A549 (cell line): Measurements from ENCODE around the gene TMEM272. TPM values are rescaled to one million over a fixed set of nuclear protein-coding genes. Genes with fewer than 3 reads are reported as not detected.

ENCODE experiments used
- ATAC-seq, 2 experiments: fragments of 200-7000 bp in 1 of 2; fragments of >200 bp in 1 of 2; cut with Nextera tagmentation in 1 of 2; cut with Tn5 transposase in 1 of 2; 3 replicates each; pipeline versions ENCODE4 v1.8.0 to v1.9.1; 2018 to 2020; ENCODE audit warnings: mild to moderate bottlenecking in 1 of 2, moderate library complexity in 1 of 2
- CTCF ChIA-PET: fragments of 300-600 bp; sonication (Branson Sonifier 250); formaldehyde crosslinking; extraction: SDS; loops from one replicate; lab custom pipeline; 2021; ENCODE audit warnings: antibody characterized with exemption, inconsistent platforms; lab: Yijun Ruan, JAX
- POLR2A ChIA-PET: fragments of 350-600 bp; formaldehyde crosslinking; extraction: SDS; loops from one replicate; lab custom pipeline; 2021; ENCODE audit warnings: antibody characterized with exemption, inconsistent platforms; lab: Yijun Ruan, JAX
- DNase-seq, 2 experiments: peaks; one replicate each; pipeline versions ENCODE4 v3.0.0 to v3.0.0-alpha.2; 2011 to 2016; ENCODE audit warnings: low read depth in 1 of 2, low spot score in 1 of 2
- FAIRE-seq: peaks from 2 replicates; lab custom pipeline; 2011; peaks lifted over from hg19 to GRCh38; lab: Jason Lieb, UNC
- H3K27ac ChIP-seq, 2 experiments: fragments of >200 bp; sonication (Bioruptor Twin); formaldehyde crosslinking; 3 replicates each; pipeline ENCODE4 v1.5.1; 2016 to 2017
- H3K4me1 ChIP-seq: fragments of >200 bp; sonication (Bioruptor Twin); formaldehyde crosslinking; 3 replicates; pipeline ENCODE4 v1.6.1; 2016
- H3K4me2 ChIP-seq: fragments of >200 bp; sonication (Bioruptor Twin); formaldehyde crosslinking; 3 replicates; pipeline ENCODE4 v1.6.1; 2016
- H3K4me3 ChIP-seq: fragments of >200 bp; sonication (Bioruptor Twin); formaldehyde crosslinking; 3 replicates; pipeline ENCODE4 v1.5.1; 2016
- H3K9me3 ChIP-seq: fragments of >200 bp; sonication (Bioruptor Twin); formaldehyde crosslinking; 3 replicates; pipeline ENCODE4 v1.6.1; 2016
- CHD2 ChIP-seq: fragments of 150-350 bp; IDR thresholded peaks from 2 replicates; pipeline ENCODE4 v1.6.1; 2014; ENCODE audit warnings: low read length; ENCODE audit not compliant: partially characterized antibody
- FOSB ChIP-seq: fragments of 250-450 bp; sonication (Bioruptor Pico); IDR thresholded peaks from 2 replicates; pipeline ENCODE4 v1.5.0; 2020; ENCODE audit warnings: mild to moderate bottlenecking, moderate library complexity
- FOXS1 ChIP-seq: fragments of 250-450 bp; sonication (Bioruptor Pico); IDR thresholded peaks from 2 replicates; pipeline ENCODE4 v1.5.0; 2020; ENCODE audit warnings: mild to moderate bottlenecking, moderate library complexity
- HOXB5 ChIP-seq: fragments of 250-450 bp; sonication (Bioruptor Pico); IDR thresholded peaks from 2 replicates; pipeline ENCODE4 v1.5.0; 2020; ENCODE audit warnings: mild to moderate bottlenecking, moderate library complexity
- MYC ChIP-seq: IDR thresholded peaks from 2 replicates; pipeline ENCODE4 v1.6.1; 2012; ENCODE audit warnings: mild to moderate bottlenecking, inconsistent platforms, low read length, improper control_type of control experiment, borderline replicate concordance
- PBX3 ChIP-seq: IDR thresholded peaks from 2 replicates; pipeline ENCODE4 v1.6.1; 2012
- POLR2AphosphoS2 ChIP-seq: conservative IDR thresholded peaks from 2 replicates; pipeline ENCODE4 v1.6.1; 2012; ENCODE audit warnings: low read length, improper control_type of control experiment, inconsistent platforms
- REST ChIP-seq: fragments of 200-600 bp; sonication (generic); IDR thresholded peaks from 2 replicates; pipeline ENCODE4 v1.6.1; 2016; ENCODE audit warnings: antibody characterized with exemption, mild to moderate bottlenecking, moderate library complexity
- SREBF2 ChIP-seq: fragments of 450-650 bp; IDR thresholded peaks from 2 replicates; pipeline ENCODE4 v1.6.1; 2014; ENCODE audit warnings: mild to moderate bottlenecking, moderate library complexity
- ZSCAN20 ChIP-seq: fragments of 250-450 bp; sonication (Bioruptor Pico); IDR thresholded peaks from 2 replicates; pipeline ENCODE4 v1.8.0; 2022; ENCODE audit warnings: mild to moderate bottlenecking, moderate library complexity
- WGBS: methylation state at CpG from one replicate; pipeline ENCODE4 v1.1.6; 2017; ENCODE audit errors: missing lambda C conversion rate; 5-methylcytosine and 5-hydroxymethylcytosine counted together
- polyA plus RNA-seq, 4 experiments: library from polyadenylated mRNA; depleted of rRNA in 3 of 4; stranded (reverse); fragments of >200 nt; fragmentation: RNase III in 1 of 4; extraction: RNeasy Plus Mini Kit Qiagen cat#74134 plus additional on column Dnase treatment in 1 of 4; gene quantifications; 2 replicates in 3 of 4; 3 replicates in 1 of 4; pipeline ENCODE4 v1.2.3, GENCODE V29; 2011 to 2017
- TF ChIP-seq, protein P1 (sequence below): fragments of 250-450 bp; sonication (Bioruptor Pico); IDR thresholded peaks from 2 replicates; pipeline ENCODE4 v1.5.0; 2020; ENCODE audit warnings: low read depth, mild to moderate bottlenecking, moderate library complexity

Gene TMEM272
- polyA plus RNA-seq, 2 of the 4 experiments (the other 2 are of a cell fraction) = not detected

DNA sequence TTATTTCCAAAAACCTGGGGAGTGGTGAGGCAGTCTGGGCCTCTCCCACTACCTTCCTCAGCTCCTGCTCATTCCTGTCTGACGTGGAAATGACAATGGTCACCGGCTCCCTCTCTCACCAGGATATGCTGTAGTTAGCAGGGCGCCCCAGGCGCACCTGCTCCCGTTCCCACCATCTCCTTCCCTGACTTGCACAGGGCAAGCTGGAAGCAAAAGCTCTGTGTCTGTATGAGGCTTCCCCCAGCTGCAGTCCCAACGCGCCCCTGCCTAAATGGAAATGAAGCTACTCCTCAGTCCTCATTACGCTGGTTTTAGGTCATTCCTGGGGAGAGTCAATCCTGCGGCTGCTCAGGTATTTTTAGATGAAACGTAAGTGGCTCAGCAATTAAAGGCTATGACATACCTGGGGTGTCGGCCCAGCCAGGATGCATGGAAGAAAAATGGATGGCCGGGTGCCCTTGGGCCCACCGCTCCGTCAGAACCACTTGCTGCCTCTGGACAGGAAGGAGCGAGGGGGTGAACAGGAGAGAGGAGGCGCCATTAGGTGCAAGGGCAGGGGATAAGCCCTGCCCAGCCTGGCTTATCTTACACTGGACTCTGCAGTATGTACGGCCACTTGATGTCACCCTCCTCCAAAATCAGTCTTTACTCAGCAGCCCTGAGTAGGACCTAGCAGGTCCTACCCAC is 73.4 kb downstream of the TMEM272 start:
- Histone ChIP-seq H3K27ac (no peak overlapping the region), H3K4me2 (no peak overlapping the region)
- peak; percentile 45 to 53; a peak in 4 of 6 replicates for ATAC-seq
- FAIRE-seq = no peak
- TF ChIP-seq FOXS1 (CRISPR knock-in tag) = no peak
- TF ChIP-seq, all 56 proteins: peak for 0
- DNase-seq = no peak
- H3K4me3 ChIP-seq = no peak overlapping the region
- H3K9me3 ChIP-seq = no peaks in the 10 kb centered on the region
- ChIA-PET CTCF (interaction anchor here (2.4 kb wide), 1 partner anchor 10 kb away, joined by 12 read pairs; no protein-coding TSS in a partner anchor), POLR2A (no interaction called here)
- 91% methylated on average over 16 of the region's 17 CpGs for WGBS
- H3K4me1 ChIP-seq = no peaks in the 10 kb centered on the region

DNA sequence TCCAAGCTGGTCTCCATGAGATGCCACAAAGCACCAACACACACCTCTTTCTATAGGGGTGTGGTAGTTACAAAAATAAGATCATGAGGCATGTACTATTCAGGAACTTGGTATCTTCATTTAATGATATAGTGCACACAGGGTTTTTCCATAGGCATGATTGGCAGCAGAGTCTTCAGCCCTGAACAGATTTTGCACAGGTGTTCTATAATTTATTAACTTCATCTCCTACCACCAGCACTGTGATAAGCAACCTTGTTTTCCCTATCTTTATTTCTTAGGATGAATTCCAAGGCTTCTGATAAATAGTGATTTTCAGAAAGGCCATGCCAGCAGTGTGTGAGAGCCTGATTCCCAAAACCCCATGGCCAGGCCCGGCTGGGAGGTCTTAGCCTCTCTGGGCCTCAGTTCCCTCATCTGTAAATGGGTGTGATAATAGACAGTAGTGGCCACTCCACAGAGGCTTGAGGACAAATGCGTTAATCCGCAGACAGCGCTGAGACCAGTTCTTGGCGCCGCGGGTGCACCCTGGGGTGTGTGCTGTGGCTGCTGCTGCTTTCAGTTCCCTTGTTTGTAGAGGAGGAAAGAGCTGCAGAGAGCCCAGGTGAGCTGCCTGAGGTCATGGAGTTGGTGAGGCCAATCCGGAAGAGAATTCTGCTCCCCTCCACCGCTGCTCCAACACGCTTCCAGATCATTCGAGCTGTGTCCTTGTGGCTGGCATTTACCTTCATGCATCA is 74.1 kb downstream of the TMEM272 start:
- no peaks in the 10 kb centered on the region for H3K9me3 ChIP-seq
- ATAC-seq (no peak; a peak in 1 of 6 replicates), FAIRE-seq (no peak), DNase-seq (no peak)
- H3K27ac ChIP-seq = no peak overlapping the region; a peak in 1 of 6 replicates
- no peak for TF ChIP-seq POLR2AphosphoS2
- no peak for TF ChIP-seq CHD2
- no peak for TF ChIP-seq FOSB (CRISPR knock-in tag)
- no peak for TF ChIP-seq ZSCAN20
- no peak for TF ChIP-seq FOXS1 (CRISPR knock-in tag)
- no peak for TF ChIP-seq PBX3
- TF ChIP-seq SREBF2 = no peak
- TF ChIP-seq MYC = no peak
- TF ChIP-seq HOXB5 (CRISPR knock-in tag) = no peak
- POLR2A ChIA-PET = no interaction called here
- CTCF ChIA-PET = interaction anchor here (2.4 kb wide), 1 partner anchor 11 kb away, joined by 12 read pairs; no protein-coding TSS in a partner anchor
- 90% methylated on average over 11 of the region's 11 CpGs for WGBS
- no peaks in the 10 kb centered on the region for H3K4me1 ChIP-seq
- H3K4me2 ChIP-seq = no peak overlapping the region
- H3K4me3 ChIP-seq = no peak overlapping the region

DNA sequence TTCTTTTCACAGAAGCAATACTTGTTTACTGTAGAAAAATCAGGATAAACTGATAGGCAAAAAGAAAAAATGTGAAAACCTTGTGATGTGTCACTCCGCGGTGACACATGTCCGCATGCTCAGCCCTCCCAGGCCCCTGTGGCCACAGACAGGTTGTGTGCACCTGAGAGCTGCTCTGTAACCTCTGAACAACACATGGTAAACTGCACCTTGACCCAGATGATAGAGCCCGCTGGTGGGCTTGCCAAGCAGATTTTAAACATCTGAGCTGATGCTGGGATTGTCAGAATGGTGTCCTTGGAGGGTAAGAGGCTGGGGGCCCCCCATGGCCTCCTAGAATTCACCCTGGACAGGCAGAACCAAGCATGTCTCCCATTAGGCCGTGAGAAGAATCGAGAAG is 74.8 kb downstream of the TMEM272 start:
- FAIRE-seq (no peak), ATAC-seq (no peak), DNase-seq (no peak)
- Histone ChIP-seq H3K9me3 (no peaks in the 10 kb centered on the region), H3K27ac (no peak overlapping the region; a peak in 1 of 6 replicates), H3K4me2 (no peak overlapping the region), H3K4me3 (no peak overlapping the region), H3K4me1 (no peaks in the 10 kb centered on the region)
- TF ChIP-seq, protein P1, sequence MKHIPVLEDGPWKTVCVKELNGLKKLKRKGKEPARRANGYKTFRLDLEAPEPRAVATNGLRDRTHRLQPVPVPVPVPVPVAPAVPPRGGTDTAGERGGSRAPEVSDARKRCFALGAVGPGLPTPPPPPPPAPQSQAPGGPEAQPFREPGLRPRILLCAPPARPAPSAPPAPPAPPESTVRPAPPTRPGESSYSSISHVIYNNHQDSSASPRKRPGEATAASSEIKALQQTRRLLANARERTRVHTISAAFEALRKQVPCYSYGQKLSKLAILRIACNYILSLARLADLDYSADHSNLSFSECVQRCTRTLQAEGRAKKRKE = no peak
- ChIA-PET POLR2A (no interaction called here), CTCF (no interaction called here)
- 71% methylated on average over 6 of the region's 6 CpGs for WGBS

GRCh38 chr13:51769455-51770127 is 75.4 kb downstream of the TMEM272 start:
- DNase-seq = no peak
- no peak overlapping the region for H3K4me3 ChIP-seq
- peaks cover 4% of the 10 kb centered on the region for H3K4me1 ChIP-seq
- FAIRE-seq = no peak
- no peaks in the 10 kb centered on the region for H3K9me3 ChIP-seq
- POLR2A ChIA-PET = no interaction called here
- TF ChIP-seq REST = no peak
- H3K4me2 ChIP-seq = no peak overlapping the region
- no peak overlapping the region for H3K27ac ChIP-seq
- 83% methylated on average over 11 of the region's 11 CpGs for WGBS
- no peak for ATAC-seq
- CTCF ChIA-PET = interaction anchor here (0.7 kb wide), 1 partner anchor 100 kb away, joined by 6 read pairs; no protein-coding TSS in a partner anchor
